Esophagus muscularis mucosa (tissue), 4 donors: ENCODE data around the gene NTSR1.

ENCODE experiments used
- CTCF ChIP-seq, 3 experiments: fragments of 200-600 bp in 2 of 3; fragments of 450-650 bp in 1 of 3; sonication (generic) in 2 of 3; IDR thresholded peaks; one replicate each; pipeline ENCODE4 v1.5.1; 2017 to 2019; ENCODE audit warnings: antibody characterized with exemption in 3 of 3, mild to moderate bottlenecking in 2 of 3, moderate library complexity in 1 of 3
- EP300 ChIP-seq: sonication (generic); formaldehyde crosslinking; IDR thresholded peaks from one replicate; pipeline ENCODE4 v1.6.1; 2017; ENCODE audit warnings: antibody characterized with exemption
- POLR2A ChIP-seq: fragments of 450-650 bp; IDR thresholded peaks from one replicate; pipeline ENCODE4 v1.6.1; 2017; ENCODE audit warnings: antibody characterized with exemption, moderate library complexity, mild to moderate bottlenecking, low read depth
- POLR2AphosphoS5 ChIP-seq, 2 donors: sonication (generic); formaldehyde crosslinking; IDR thresholded peaks; one replicate each; pipeline ENCODE4 v1.6.1; 2017; ENCODE audit warnings: antibody characterized with exemption in 2 of 2

- no peak for TF ChIP-seq CTCF (IDR thresholded peaks at IDR 0.05)
- no peak for TF ChIP-seq EP300
- no peak for TF ChIP-seq POLR2A
- TF ChIP-seq POLR2AphosphoS5 (IDR thresholded peaks at IDR 0.05), result no peak
Observed at GRCh38 chr20:62761759-62762131, 53.1 kb downstream of the NTSR1 start.
